Type B pancreatic cell (in vitro differentiated cells): Measurements from ENCODE around the gene PPP1R15B. TPM values are rescaled to one million over a fixed set of nuclear protein-coding genes. Genes with fewer than 3 reads are reported as not detected.
A peak's percentile ranks its signal among the peaks of the same experiment; 100 is the strongest.

ENCODE experiments used
- DNase-seq: peaks from one replicate; pipeline ENCODE4 v3.0.0; 2021; ENCODE audit warnings: mixed read lengths; ENCODE audit not compliant: unreplicated experiment; ENCODE audit errors: extremely low spot score
- H3K27ac Mint-ChIP-seq: 2 replicates; pipeline ENCODE4 v1.8.0; 2021; ENCODE audit warnings: mild to moderate bottlenecking, mixed read lengths
- H3K27me3 Mint-ChIP-seq: 2 replicates; pipeline ENCODE4 v1.8.0; 2021; ENCODE audit warnings: mixed read lengths
- H3K36me3 Mint-ChIP-seq: 2 replicates; pipeline ENCODE4 v1.8.0; 2021; ENCODE audit warnings: mixed read lengths
- H3K4me1 Mint-ChIP-seq: one replicate; pipeline ENCODE4 v1.8.0; 2021; ENCODE audit warnings: mixed read lengths; ENCODE audit not compliant: unreplicated experiment
- H3K4me3 Mint-ChIP-seq: 2 replicates; pipeline ENCODE4 v1.8.0; 2021; ENCODE audit warnings: mild to moderate bottlenecking, mixed read lengths
- H3K9me3 Mint-ChIP-seq: 2 replicates; pipeline ENCODE4 v1.8.0; 2021; ENCODE audit warnings: mixed read lengths
- long read RNA-seq: library from polyadenylated mRNA; unstranded; transcript quantifications from one replicate; pipeline ENCODE4 v2.0.0, GENCODE V29; 2020
- total RNA-seq: library from RNA; stranded (reverse); gene quantifications from 2 replicates; pipeline ENCODE4 v1.2.1, GENCODE V29; 2021; ENCODE audit warnings: low replicate concordance
- TF ChIP-seq, protein P1 (sequence below): fragments of 200-600 bp; sonication (generic); conservative IDR thresholded peaks from 2 replicates; pipeline ENCODE4 v1.5.0; 2021; ENCODE audit warnings: antibody characterized with exemption, mild to moderate bottlenecking

Gene PPP1R15B
- total RNA-seq: 43.3 and 48.9 TPM in 2 replicates
- long read RNA-seq, full-length matches to known transcripts: 11 of 26 reads
- long read RNA-seq, partial matches to known transcripts: 2 of 26 reads
- long read RNA-seq, other reads (novel, unspliced or antisense): 13 of 26 reads

DNA sequence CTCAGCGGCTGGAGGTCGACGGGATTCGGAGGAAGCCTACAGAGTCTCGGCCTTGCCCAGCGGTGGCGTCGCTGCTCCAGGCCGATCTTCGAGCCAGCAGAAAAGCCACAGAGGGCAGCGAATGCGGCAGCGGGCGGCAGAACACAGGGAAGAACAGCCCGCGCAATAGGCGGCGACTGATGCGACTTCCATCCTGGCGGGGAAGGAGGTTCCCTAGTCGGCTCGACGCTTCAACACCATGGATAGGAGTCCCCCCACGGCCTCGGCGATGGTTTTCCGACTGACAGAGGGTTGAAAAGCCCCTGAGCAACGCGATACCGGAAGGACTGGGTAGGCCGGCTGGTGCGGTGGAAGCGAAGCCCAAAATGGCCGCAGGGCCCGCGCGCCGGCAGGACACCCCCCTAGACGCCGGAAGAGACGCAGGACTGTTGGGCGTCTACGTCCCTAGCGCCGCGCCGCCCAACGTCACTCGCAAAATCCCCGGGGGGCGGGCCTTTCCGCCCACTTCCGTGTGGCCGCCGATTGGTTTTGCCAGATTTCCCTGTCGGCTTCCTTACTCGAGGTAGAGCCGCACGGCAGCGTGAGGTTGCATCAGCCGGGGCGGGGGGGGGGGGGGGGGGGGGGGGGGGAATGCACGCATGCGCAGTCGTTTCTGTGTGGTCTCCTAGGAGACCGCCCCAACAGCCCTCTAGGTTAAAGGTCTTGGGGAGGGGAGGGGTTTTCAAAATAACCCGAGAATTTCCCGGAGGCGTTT is at the start of gene PPP1R15B:
TSS of gene PPP1R15B (minus strand) at position 367 of the 754 bp plus-strand sequence. CDS start 406 bp downstream, outside the sequence.
- no peaks in the 10 kb centered on the region for H3K27me3 Mint-ChIP-seq
- H3K4me3 Mint-ChIP-seq: peak within 1 kb of the TSS; percentile 98
- peak within 1 kb of the TSS; percentile 96 for H3K27ac Mint-ChIP-seq
- H3K9me3 Mint-ChIP-seq: no peaks in the 10 kb centered on the region
- H3K4me1 Mint-ChIP-seq: peaks cover 11% of the 10 kb centered on the region
- H3K36me3 Mint-ChIP-seq: peaks cover 12% of the 10 kb centered on the region
- TF ChIP-seq, protein P1, sequence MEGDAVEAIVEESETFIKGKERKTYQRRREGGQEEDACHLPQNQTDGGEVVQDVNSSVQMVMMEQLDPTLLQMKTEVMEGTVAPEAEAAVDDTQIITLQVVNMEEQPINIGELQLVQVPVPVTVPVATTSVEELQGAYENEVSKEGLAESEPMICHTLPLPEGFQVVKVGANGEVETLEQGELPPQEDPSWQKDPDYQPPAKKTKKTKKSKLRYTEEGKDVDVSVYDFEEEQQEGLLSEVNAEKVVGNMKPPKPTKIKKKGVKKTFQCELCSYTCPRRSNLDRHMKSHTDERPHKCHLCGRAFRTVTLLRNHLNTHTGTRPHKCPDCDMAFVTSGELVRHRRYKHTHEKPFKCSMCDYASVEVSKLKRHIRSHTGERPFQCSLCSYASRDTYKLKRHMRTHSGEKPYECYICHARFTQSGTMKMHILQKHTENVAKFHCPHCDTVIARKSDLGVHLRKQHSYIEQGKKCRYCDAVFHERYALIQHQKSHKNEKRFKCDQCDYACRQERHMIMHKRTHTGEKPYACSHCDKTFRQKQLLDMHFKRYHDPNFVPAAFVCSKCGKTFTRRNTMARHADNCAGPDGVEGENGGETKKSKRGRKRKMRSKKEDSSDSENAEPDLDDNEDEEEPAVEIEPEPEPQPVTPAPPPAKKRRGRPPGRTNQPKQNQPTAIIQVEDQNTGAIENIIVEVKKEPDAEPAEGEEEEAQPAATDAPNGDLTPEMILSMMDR: no peak
- DNase-seq: peak; percentile 98

DNA sequence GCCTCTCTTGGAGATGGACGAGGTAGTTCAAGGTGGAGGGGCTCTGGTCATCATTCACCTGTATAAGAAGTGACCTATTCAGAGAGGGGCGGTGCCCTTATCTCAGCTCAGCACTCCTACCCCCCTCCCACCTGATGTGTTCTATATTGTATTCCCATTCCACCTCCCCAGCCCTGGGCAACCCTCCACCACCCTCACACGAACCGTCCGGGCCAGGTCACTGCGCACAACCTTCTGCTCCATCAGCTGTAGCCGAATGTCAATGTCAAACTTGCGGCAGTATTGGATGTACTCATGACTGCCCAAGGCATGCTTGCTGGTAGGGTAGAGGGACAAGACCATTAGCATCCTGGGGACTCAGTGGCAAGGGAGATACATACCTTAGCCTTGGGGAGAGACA is 48.7 kb upstream of the PPP1R15B start:
- Mint-ChIP-seq H3K9me3 (no peaks in the 10 kb centered on the region), H3K27ac (no peak overlapping the region), H3K4me1 (peaks cover 30% of the 10 kb centered on the region), H3K36me3 (peaks cover 38% of the 10 kb centered on the region), H3K27me3 (no peaks in the 10 kb centered on the region), H3K4me3 (no peak overlapping the region)
- DNase-seq: no peak
- TF ChIP-seq, protein P1: no peak

DNA sequence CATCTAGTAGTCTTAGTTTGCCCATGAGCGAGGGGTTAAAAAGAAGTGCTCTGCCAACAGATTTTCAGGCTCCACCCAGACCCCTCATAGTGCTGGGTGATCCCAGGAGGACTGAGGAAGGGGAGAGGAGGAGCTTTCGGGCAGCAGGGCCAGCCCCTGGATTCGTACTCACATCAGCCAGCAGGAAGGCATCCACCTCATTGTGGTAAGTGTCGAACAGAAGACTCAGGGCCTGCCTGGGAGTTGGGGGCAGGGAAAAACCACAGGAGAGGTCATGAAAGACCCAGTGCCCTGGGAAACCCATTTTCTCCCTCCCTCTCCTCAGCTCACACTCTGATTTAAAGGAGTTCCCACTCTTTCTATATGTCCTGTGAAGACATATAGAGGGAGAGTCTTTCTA is 48.1 kb upstream of the PPP1R15B start:
- no peak for DNase-seq
- no peak overlapping the region for H3K4me3 Mint-ChIP-seq
- TF ChIP-seq, protein P1: no peak
- no peaks in the 10 kb centered on the region for H3K27me3 Mint-ChIP-seq
- H3K27ac Mint-ChIP-seq: no peak overlapping the region
- H3K36me3 Mint-ChIP-seq: peaks cover 37% of the 10 kb centered on the region
- no peaks in the 10 kb centered on the region for H3K9me3 Mint-ChIP-seq
- H3K4me1 Mint-ChIP-seq: peaks cover 27% of the 10 kb centered on the region

GRCh38 chr1:204457666-204458065 is 46.0 kb upstream of the PPP1R15B start:
- Mint-ChIP-seq H3K36me3 (peaks cover 50% of the 10 kb centered on the region), H3K4me1 (peaks cover 30% of the 10 kb centered on the region), H3K27me3 (no peaks in the 10 kb centered on the region), H3K9me3 (no peaks in the 10 kb centered on the region), H3K4me3 (no peak overlapping the region), H3K27ac (no peak overlapping the region)
- DNase-seq: no peak
- TF ChIP-seq, protein P1: no peak

DNA sequence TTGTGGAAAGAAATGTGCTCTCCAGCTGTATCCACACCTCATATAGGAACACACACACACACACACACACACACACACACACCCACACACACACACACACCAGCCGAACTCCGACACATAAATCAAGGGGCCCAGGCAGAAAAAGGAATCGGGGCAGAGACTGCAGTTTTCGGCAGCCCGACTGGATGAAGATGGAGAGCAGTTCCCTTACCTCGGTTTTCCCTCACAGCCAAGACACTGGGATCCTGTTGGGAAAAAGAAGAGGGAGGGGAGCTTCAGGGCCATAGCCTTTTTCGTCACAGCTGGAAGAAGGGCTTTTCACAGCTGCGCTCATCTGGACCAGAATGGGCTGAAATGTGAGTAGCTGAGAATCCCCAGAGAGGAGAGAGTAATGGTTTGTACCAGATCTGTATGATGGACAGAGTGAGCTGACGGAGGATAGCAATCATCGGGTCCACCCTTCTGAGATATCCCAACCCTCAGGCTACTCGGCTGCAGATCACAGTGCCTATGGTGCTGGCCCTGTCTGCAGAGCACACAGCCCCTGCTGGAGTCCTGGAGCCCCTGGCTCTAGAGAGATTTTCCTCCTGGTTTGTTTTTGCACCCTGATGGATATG is 45.3 kb upstream of the PPP1R15B start:
- Mint-ChIP-seq H3K9me3 (no peaks in the 10 kb centered on the region), H3K4me1 (peaks cover 30% of the 10 kb centered on the region), H3K36me3 (peaks cover 50% of the 10 kb centered on the region), H3K4me3 (peak overlapping the region; percentile 75), H3K27me3 (no peaks in the 10 kb centered on the region), H3K27ac (peak overlapping the region; percentile 83)
- no peak for DNase-seq
- TF ChIP-seq, protein P1: no peak
